ENCODE results near the gene SLC35E2B.

Gene SLC35E2B

DNA sequence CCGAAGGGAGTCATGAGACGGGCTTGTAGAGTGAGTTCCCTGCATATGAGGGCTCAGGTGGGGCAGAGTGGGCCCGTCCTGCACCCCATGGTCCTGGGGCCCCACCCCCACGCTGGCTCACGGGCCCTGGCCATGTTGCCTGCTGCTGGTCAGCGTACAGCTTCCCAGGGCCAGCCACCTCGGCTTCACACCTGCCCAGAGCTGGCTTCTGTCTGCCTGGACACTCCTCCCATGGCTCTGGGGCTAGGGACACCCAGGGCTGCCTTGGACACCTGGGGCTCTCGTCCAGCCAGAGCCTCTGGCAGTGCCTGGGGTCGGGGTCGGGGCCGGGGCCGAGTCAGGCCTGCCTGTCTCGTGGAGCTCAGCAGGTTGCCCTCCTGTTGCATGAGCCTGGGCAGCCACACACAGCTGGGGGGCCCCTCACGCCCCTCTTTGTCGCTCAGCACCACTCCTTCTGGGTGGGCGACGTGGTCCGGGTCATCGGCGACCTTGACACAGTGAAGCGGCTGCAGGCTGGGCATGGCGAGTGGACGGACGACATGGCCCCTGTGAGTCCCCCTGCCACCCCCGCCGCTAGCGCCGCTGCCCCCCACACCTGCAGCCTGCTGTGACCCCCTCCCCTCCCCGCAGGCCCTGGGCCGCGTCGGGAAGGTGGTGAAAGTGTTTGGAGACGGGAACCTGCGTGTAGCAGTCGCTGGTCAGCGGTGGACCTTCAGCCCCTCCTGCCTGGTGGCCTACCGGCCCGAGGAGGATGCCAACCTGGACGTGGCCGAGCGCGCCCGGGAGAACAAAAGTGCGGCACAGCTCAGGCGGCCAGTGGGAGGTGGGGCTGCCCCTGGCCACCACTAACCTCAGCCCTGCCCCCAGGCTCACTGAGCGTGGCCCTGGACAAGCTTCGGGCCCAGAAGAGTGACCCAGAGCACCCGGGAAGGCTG, 66.1 kb downstream of the SLC35E2B start:
- DNase-seq (ENCODE audit: low read depth in 3 of 3, low spot score in 1 of 3): no peak

DNA sequence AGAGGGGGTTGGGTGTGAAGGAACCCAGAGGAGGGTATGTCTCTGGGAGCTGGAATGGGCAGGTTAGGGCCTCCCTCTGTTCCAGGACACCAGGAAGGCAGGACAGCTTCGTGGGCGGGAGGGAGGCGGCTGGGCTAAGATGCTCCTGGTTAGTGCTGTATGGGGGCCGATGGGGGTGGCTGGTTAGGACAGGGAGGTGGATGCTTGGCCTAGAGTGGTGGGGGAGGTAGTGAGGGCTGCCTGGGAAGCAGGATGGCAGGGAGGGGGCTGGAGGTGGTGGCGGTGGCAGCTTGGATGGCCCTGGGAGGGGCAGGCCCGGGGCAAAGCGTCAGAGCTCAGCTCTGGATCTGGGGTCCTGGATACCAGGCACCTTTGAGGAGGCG, 66.8 kb downstream of the SLC35E2B start:
- DNase-seq (ENCODE audit: low read depth in 3 of 3, low spot score in 1 of 3): no peak

DNA sequence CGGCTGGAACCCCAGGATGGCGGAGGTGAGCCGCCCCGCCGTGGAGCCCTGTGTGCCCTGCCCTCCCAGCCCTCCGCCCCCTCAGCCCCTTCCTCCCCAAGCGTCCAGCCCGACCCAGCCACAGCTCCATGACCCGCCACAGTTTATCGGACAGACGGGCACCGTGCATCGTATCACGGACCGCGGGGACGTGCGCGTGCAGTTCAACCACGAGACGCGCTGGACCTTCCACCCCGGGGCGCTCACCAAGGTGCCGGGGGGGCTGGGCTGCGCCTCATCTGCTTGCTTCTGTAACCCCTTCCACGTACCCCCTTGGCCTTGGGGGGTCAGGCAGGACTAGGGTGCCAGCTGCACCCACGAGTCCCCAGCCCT, 67.2 kb downstream of the SLC35E2B start:
- DNase-seq (ENCODE audit: low read depth in 3 of 3, low spot score in 1 of 3): no peak

DNA sequence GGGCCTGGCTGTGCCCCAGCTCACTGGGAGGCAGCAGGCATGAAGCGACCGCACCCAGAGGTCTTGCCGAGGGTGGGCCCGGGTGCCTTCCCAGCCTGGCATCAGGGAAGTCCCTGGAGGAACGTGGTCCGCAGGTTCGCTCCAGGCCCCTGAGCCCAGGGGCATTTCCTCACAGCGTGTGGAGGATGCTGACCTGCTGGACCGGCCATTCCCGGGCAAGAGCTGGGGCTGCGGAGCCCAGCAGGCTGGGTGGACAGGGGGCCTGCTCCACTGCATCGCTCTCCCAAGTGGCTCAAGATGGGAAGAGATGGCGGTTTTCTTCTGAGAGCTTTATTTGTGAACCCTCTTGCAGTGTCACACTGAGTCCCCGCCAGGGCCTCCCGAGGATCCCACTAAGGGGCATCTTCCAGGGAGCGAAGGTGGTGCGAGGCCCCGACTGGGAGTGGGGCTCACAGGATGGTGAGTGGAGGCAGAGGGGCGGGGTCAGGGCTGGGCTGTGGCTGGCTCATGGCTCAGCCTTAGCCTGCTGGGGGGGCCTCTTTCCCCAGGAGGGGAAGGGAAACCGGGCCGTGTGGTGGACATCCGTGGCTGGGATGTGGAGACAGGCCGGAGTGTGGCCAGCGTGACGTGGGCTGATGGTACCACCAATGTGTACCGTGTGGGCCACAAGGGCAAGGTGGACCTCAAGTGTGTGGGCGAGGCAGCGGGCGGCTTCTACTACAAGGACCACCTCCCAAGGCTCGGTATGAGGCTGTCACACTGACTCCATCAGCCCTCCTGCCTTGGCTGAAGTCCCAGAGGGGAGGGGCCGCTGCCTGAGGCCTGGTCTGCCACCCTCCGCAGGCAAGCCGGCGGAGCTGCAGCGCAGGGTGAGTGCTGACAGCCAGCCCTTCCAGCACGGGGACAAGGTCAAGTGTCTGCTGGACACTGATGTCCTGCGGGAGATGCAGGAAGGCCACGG, 67.9 kb downstream of the SLC35E2B start:
- DNase-seq (ENCODE audit: low read depth in 3 of 3, low spot score in 1 of 3): no peak

DNA sequence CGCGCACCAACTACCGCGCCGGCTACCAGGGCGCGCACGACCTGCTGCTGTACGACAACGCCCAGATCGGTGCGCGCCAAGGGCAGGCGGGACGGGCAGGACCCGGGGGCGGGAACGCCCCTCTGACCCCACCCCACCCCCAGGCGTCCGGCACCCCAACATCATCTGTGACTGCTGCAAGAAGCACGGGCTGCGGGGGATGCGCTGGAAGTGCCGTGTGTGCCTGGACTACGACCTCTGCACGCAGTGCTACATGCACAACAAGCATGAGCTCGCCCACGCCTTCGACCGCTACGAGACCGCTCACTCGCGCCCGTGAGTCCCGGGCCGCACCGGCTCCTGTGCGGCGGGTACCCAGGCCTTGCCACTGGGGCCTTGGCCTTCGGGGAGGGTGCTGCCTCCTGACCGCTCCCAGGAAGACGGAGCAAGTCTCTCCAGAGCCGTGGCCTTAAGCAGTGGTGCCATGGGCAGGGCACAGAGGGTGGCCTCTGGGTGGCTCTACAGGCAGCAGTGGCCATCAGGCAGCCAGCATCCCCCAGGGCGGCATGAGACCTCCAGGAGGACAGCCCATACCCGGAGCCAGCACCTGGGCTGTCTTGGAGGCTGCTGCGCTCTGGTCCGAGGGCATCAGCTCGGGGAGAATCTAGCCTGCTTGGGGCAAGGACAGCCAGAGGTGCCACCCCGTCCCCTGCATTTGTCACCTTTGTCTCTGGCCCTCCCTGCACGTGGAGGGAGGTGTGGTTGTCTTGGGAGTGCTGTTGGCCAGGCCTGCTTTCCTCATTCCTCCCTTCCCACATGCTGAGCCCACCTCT, 68.8 kb downstream of the SLC35E2B start:
- DNase-seq (ENCODE audit: low read depth in 3 of 3, low spot score in 1 of 3): no peak

DNA sequence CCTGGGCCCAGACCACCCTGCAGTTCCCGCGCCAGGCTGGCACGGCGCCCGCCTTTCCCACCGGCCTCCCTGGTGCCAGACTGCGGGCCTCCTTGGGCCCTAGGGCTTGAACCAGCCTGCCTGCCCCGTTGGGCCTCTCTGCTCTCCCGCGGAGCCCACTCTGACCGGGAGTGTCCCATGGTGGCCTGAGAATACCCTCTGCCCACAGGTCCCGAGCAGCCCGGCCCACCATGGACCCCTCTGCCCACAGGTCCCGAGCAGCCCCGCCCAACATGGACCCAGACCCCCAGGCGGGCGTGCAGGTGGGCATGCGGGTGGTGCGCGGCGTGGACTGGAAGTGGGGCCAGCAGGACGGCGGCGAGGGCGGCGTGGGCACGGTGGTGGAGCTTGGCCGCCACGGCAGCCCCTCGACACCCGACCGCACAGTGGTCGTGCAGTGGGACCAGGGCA, 69.4 kb downstream of the SLC35E2B start:
- DNase-seq (ENCODE audit: low read depth in 3 of 3, low spot score in 1 of 3): no peak

DNA sequence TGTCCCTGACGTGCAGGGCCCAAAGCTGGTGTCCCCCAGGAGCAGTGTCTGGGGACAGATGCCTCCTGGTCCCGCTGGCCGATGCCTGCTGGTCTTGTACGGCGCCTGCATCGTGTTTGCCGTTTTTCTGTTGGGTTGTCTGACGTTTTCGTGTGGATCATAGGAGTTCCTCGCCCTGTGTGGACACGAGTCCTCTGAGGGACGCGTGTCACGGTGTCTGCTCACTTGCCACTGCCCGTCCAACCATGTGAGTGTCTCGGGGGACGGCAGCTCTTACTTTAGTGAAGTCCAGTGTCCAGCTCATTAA, 69.9 kb downstream of the SLC35E2B start:
- DNase-seq (ENCODE audit: low read depth in 3 of 3, low spot score in 1 of 3): no peak

DNA sequence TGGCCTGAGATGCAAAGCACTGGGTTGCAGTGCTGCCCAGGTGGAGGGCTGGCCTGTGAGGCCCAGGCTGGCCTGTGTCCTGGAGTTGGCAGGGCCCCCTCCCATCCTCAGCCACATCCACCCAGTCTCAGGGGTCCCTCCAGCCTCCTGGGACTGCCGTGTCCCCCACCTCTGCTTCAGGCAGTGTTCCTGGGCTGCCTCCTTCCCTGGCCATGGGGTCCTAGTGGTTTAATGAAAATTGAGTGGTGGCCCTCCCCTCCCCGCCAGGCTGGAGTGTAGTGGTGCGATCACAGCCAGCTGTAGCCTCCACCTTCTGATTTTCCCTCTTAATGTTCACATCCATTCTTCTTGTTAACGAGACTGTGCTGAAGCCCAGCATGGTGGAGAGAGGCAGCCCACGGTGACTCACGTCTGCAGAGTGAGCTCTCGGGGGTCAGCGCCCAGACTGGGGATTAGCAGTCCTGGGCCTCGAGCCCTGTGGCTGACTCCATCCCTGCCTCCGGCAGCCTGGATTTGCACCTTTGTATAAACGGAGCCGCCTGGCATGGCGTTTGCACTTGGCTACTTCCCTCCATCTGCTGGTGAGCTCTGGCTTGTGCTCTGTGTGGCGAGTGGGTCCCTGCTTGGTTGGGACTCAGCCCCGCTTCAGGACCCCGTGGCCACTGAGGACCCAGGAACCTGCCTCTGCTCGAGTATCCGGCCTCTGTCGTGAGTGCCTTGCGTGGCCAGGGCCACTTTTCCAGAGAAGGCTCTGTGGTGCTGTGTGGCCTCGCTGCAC, 70.4 kb downstream of the SLC35E2B start:
- DNase-seq (ENCODE audit: low read depth in 3 of 3, low spot score in 1 of 3): no peak

DNA sequence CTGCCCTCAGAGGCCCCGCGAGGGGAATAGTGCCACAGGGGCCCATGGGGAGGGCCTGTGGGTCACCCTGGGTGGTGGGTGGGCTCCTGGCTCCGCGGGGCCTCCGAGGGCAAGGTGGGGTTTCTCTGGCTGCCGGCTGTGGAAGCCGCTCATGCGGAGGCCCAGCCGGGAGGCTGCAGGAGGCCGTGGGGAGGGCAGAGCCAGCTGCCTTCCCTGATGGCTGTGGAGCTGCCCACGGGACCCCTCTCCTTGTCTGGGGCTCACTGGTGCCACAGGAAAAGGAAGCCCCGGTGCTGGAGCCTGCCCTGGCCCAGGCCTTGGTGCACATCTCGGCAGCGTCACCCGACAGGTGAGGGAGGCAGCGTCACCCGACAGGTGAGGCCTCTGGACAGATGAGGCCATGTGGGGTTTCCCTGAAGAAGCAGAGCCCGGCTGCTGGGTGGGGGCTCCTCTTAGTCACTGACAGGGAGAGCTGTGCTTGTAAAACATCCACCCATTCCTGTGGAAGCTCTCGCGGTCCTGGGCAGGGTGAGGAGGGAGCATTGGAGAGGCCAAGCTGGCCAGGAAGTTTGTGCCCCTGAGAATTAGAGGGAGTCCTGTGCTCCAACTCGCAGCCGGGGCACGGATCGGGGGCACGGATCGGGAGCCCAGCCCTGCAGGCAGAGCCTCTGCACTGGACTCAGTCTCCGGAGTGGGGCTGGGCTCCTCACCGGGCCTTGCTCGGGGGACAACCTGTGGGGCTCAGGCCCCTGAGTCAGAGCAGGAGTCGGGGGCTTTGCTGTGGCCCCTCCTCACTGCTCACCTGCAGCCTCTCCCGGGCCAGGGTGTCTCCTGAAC, 71.2 kb downstream of the SLC35E2B start:
- DNase-seq (ENCODE audit: low read depth in 3 of 3, low spot score in 1 of 3): no peak

DNA sequence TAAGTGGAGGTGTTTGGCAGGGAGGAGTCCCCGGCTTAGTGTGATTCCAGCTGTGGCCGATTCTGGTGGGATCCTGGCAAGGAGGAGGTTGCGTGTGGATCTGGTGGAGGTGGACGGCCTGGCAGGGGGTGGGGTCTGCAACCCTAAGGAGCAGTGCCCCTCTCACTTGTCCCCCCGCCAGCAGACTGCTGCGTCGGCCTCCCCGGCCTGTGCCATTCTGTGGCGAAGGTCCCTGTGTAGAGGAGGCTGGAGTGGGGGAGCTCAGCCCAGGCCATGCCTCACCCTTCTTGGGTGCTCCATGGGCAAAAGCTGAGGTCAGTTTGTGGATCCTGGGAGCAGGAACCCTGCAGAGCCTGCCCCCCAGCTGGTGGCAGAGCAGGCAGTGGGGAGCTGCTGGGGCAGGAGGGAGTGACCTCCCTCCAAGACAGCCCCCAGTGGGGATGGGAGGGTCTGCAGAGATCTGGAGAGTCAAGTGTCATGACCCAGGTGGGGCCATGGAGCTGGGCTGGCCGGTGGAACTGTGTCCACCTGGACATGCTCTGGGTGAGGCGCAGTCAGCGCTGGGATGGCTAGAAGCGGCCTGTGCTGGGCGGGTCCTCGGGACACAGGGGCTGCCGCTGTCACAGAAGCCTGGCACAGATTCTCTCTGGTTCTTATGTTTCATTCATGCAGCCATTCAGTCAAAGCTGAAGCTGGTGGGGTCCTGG, 72.0 kb downstream of the SLC35E2B start:
- DNase-seq (ENCODE audit: low read depth in 3 of 3, low spot score in 1 of 3): no peak

DNA sequence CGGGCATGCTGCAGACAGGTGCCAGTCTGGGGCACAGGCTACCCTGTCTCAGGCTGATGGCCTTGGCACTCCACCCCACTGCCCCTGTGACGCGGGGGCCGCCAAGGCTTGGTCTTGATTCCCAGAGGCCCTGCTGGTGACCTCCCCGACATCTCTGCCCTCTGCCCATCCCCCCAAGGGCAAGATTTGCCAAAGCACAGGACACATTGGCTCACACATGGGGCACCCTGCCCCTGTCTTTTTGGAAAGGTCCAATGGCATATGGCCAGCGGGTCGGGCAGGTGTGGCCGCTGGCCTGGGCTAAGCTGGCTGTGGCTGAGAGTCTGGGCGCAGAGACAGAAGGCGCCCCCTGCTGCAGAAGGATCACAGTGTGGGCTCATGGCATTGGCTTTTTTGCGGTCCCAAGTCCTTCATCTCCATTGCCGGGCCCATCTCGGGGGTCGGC, 72.7 kb downstream of the SLC35E2B start:
- no peak for DNase-seq (ENCODE audit: low read depth in 3 of 3, low spot score in 1 of 3)

DNA sequence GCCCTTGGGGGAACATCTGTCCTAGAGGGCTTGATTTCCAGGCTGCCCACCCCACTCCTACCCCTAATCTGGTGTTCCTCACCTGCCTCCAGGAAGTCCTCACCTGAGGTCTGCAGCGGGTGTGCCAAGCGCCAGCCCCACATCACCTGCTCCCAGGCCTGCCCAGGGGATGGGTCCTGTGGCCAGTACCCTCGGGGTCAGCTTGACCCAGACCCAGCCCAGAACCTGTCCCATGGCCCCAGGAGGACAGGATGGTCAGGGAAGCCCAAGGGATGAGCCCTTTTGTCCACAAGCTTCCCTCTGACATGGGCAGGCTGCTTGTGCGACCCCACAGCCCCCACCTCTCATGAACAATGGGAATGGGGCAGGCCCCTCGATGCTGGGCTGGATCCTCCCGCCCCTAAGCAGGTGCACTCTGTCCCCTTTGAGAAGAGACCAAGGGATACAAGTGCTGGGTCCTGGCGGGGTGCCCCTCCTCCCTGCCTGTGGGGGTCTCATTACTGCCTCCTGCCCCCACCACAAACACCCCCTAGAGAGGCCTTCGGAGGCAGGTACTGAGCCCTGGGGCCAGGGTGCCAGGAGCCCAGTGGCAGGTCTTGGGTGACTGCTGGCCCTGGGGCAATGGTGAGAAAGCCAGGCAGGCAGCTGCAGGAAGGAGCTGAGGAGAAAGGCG, 74.1 kb downstream of the SLC35E2B start:
- DNase-seq (ENCODE audit: low read depth in 3 of 3, low spot score in 1 of 3): no peak

DNA sequence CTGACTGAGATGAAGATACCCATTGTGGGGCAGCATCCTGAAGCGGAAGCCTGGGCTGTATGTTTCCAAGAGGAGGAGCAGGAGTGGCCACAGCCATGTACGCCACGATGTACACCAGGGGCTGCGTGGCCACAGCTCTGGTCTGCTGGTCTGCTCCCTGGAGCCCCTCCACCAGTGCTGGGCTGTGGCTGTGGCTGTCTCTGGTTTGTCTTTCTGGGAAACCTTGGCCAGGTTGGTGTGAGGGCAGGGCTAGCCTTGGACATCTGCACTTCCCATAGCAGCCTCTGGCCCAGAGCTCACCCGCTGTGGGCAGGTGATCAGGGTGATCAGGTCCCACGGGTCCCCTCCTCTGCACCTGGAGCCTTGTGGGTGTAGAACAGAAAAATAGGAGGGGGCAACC, 74.7 kb downstream of the SLC35E2B start:
- no peak for DNase-seq (ENCODE audit: low read depth in 3 of 3, low spot score in 1 of 3)

DNA sequence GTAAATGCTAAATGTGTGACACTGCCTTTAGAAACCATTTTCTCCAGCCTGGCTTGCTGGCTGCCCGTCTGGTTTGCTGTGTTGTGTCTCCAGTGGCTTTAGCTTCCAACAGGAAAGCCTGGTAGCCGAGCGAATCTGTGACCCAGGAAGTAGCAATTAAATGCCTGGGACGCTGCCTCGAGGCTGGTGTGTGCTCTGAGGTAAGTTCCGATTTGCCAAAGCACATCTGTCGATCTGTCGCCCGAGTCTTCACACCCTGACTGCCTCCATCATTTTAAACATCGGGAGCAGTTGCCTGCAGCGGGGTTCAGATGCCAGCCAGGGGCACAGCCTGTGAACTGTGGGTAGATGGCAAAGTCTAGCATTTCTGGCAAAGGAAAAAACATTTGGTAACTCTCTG, 75.1 kb downstream of the SLC35E2B start:
- DNase-seq (ENCODE audit: low read depth in 3 of 3, low spot score in 1 of 3): no peak

DNA sequence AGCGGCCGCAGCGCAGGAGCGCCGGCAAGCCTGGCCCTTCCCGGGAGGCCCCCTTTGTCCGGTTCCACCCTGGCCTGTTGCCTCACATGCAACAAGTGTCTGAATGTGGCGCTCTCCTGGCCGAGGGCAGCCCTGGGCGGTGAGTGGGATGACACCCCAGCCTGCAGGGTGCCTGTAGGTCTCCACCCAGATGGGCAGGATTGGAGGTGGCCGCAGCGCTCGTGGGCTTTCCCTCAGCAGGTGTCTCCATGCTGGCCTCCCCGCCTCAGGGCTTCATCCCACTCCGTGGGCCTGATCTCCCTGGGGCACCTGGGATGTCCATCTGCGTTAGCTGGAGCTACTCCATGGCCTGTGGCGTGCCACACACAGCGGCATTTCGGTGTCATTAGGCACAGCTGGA, 75.8 kb downstream of the SLC35E2B start:
- no peak for DNase-seq (ENCODE audit: low read depth in 3 of 3, low spot score in 1 of 3)

DNA sequence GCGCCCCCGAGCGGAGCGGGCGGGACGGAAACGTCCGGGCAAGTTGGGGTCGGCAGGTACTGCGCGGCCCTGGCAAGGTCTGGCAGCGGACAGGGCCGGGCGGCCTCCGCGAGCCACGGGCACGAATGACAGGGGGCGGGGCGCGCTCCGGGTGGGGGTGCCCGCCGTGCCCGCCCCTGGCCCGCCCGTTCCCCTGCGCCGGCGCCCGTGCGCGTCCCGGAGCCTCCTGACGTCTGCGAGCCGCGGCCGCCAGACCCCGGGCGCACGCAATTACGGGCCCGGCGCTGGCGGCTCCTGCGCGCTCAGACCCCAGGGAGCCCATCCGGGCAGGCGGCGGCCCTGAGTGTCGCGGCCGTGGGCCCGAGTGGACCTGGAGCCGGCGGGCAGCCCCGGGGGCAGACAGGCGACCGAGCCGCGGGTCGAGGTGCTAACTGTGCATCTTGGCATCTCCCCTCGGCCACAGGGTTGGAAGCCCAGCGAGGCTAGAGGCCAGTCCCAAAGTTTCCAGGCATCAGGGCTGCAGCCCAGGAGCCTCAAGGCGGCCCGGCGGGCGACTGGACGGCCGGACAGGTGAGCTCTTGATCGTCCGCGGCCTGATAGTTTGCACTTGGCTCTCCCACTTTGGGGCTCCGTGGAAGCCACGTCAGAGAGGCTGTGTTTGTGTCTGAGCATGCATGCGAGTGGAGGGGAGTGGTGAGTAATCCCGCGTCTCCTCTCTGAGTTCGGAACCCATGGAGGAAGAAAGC, 76.4 kb downstream of the SLC35E2B start:
- no peak for DNase-seq (ENCODE audit: low read depth in 3 of 3, low spot score in 1 of 3)

DNA sequence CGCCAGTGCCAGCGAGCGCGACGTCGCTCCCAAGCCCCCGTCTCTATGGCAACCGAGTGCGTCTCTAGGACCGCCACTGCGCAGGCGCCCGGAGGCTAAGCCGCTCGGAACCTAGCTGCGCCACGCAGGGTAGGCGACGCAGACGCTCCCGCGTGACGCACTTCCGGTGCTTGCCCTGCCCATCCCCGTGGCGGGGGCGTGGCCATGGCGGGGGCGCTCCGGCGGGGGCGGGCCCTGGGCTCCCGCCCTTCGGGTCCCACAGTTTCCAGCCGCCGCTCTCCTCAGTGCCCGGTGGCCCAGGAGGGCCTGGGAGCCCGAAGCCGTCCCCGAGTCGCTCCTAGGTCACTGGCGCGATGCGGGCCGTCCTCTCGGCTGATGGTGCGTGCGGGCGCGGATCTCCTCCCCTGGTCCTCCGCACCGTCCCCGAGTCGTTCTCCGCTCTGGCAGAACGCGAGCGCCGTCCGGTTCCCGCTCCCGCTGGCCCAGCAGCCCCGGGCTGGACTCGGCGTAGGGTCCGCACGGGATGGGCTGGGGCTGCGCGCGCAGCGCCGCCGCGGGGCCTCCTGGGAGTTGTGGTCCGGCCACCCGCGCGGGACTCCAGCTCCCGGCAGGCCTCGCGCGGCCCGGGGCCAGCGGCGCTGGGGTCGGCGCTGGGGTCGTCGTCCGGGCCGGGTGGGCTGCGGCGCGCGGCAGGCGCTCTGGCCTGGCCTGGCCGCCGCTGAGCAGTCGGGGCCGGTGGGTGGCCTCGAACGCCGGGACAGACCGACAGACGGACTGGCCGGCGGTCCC, 77.1 kb downstream of the SLC35E2B start, which contains the start of gene MIB2:
Gene MIB2 (plus strand): TSS at position 245 of the 789 bp plus-strand sequence. CDS start 7,953 bp downstream, outside the sequence.
- DNase-seq (ENCODE audit: low read depth in 3 of 3, low spot score in 1 of 3): peak; percentile 96 to 98 (median 96)
